Pulmonary artery endothelial cell (primary cell): ENCODE data around the gene ARHGAP10. TPM values are rescaled to one million over a fixed set of nuclear protein-coding genes. Genes with fewer than 3 reads are reported as not detected.
"Not testable (repeated sequence)": the region's sequence is repeated elsewhere in the genome, so short reads cannot be mapped to it uniquely, and the experiment has no call there.

Source experiments
- DNase-seq: peaks from one replicate; pipeline ENCODE4 v3.0.0-alpha.2; 2011; ENCODE audit warnings: low read depth, low spot score
- total RNA-seq: library from RNA; depleted of rRNA; stranded (reverse); fragments of >200 nt; gene quantifications from 2 replicates; pipeline ENCODE4 v1.2.3, GENCODE V29; 2014

The ARHGAP10 gene
- total RNA-seq, 1 donor from 2014 or later = 18.5 TPM

- DNase-seq = no peak
Observed at GRCh38 chr4:147891476-147892115, 159.7 kb downstream of the ARHGAP10 start.

- DNase-seq = no peak
Observed at GRCh38 chr4:147899512-147899911, 167.6 kb downstream of the ARHGAP10 start.

- DNase-seq = no peak
Observed at GRCh38 chr4:147901388-147901787, 169.5 kb downstream of the ARHGAP10 start.

GRCh38 chr4:147901916-147902315 is 170.0 kb downstream of the ARHGAP10 start:
- DNase-seq = no peak

- no peak for DNase-seq
Observed at GRCh38 chr4:147909225-147909624, 177.3 kb downstream of the ARHGAP10 start.

GRCh38 chr4:147910315-147910714 is 178.4 kb downstream of the ARHGAP10 start:
- no peak for DNase-seq

GRCh38 chr4:147912106-147912505 is 180.2 kb downstream of the ARHGAP10 start:
- DNase-seq = not testable (repeated sequence)

GRCh38 chr4:147913137-147913536 is 181.2 kb downstream of the ARHGAP10 start:
- DNase-seq = no peak

GRCh38 chr4:147916351-147916750 is 184.5 kb downstream of the ARHGAP10 start:
- DNase-seq = no peak

- DNase-seq = no peak
Observed at GRCh38 chr4:147923381-147923780, 191.5 kb downstream of the ARHGAP10 start.

GRCh38 chr4:147923854-147924253 is 192.0 kb downstream of the ARHGAP10 start:
- DNase-seq = no peak

- DNase-seq = no peak
Observed at GRCh38 chr4:147924604-147925412, 192.9 kb downstream of the ARHGAP10 start.

GRCh38 chr4:147927377-147928137 is 195.7 kb downstream of the ARHGAP10 start:
- DNase-seq = peak; percentile 82

- DNase-seq = no peak
Observed at GRCh38 chr4:147928400-147928799, 196.5 kb downstream of the ARHGAP10 start.

GRCh38 chr4:147929746-147930145 is 197.9 kb downstream of the ARHGAP10 start:
- DNase-seq = no peak

GRCh38 chr4:147933316-147933715 is 201.4 kb downstream of the ARHGAP10 start:
- DNase-seq = no peak

GRCh38 chr4:147933779-147934178 is 201.9 kb downstream of the ARHGAP10 start:
- DNase-seq = no peak

- DNase-seq = no peak
Observed at GRCh38 chr4:147938496-147938895, 206.6 kb downstream of the ARHGAP10 start.

- DNase-seq = no peak
Observed at GRCh38 chr4:147940171-147940570, 208.3 kb downstream of the ARHGAP10 start.

- DNase-seq = no peak
Observed at GRCh38 chr4:147941373-147941772, 209.5 kb downstream of the ARHGAP10 start.

GRCh38 chr4:147942729-147943128 is 210.8 kb downstream of the ARHGAP10 start:
- DNase-seq = no peak

GRCh38 chr4:147943159-147943638 is 211.3 kb downstream of the ARHGAP10 start:
- no peak for DNase-seq
